Stimulated activated CD8-positive, alpha-beta memory T cell treated with anti-CD3 and anti-CD28 coated beads, Interleukin-12 subunit alpha, Interleukin-12 subunit beta, amount 100 ng/mL, for 4 hours (primary cell): ENCODE data around the gene HES3.

Source experiments
- DNase-seq: peaks from one replicate; pipeline ENCODE4 v3.0.0-alpha.2; 2020; ENCODE audit warnings: low read depth

HES3 gene

DNA sequence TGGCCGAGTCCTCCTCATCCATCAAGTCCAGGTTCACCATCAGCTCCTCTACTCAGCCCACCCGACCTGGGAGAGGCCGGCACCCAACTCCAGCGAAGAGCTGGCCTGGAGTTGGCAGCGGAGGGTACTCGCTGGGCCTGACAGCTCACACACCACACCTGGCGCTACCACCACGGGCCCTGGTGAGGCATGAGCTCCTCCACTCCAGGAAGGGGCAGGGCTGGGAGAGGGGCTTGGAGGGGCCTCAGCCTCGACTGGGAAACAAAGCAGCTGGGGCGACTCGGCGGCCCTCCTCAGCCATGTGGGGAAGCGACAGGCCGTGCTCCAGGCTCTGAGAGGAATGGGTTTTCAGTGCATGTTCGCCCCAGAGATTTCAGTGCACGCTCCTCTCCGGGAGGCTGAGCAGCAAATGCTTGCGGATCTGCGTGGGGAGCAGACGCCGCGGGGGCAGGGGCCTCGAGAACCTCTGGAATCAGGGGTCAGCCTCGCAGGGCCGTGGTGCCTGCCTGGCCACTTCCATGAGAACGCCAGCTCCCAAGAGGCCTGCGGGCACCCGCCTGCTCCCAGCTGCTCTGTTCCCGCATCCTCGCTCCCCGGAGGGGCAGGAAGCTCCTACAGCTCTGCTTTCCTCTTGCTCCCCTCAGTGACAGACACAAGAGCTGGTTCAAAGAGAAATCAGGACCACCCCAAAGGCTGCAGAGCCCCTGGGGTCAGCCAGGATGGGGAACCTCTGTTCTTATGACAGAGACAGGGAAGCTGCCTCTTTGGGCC is 35.8 kb downstream of the HES3 start:
- DNase-seq = no peak

DNA sequence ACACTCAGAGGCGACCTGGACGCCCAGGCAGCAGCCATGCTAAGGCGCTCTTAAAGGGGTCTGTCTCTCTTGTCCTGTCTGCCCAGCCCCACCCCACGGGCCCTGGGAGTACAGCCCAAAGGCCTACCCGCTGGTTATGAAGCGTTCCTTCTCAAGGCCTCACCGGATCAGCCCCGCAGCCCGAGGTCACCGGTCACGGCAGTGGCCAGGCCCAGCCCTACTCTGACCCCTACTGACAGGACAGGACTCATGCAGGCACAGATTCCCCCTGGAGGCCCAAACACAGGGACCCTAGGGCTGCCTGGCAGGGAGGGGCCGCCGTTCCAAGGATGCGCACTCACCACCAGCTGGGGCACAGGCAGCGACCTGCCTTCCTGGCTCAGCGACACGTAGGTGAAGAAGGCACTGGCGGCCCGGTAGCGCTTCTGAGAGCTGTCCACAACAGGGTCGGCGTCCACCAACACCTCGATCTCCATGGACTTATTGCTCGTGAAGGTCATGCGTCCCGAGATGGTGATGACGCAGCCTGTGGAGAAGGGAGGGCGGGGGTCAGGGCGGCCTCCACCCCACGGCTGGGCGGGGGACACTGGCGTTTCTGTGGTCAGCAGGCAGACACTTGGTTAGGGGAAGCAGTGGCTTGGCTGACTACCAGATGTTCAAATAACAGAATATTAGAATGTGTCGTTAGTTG is 36.9 kb downstream of the HES3 start:
- no peak for DNase-seq

DNA sequence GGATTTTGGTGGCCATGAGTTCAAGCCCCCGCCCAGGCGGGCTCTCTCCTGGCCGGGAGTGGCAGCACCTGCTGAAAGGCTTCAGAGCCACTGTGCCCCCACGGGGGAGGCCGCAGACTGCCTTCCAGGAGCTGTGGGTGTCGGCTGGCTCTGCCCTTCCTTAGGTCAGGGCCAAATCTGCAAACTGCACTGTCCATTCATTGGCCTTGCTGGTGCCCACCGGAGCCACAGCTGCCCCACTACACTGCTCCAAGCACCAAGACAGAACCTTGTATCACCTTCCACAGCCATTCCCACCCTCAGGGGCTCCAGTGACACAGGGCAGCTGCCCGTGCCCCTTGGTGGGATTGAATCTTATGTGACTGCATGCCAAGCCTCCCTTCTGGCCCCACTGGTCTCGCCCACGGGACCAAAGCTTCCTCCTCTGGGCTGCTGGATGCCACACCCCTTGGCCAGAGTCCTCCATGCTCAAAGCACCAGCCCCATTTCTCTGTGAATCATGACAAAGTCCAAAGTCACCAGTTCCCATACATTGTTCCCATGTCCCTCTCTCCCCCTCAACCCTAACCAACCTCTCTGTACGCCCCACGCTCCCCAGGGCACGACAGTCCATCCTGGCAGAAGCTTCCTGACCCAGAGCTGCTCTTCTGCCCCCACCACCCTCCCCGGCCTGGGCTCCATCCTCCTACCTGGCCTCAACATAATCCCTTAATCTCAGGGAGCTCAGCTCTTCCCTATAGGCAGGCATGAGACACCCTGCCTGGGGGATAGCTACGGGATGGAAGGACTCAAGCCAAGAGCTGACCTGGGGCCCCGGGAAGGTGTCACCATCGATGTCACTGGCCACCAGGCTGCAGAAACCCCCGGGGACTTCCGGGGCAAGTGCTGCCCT is 37.8 kb downstream of the HES3 start:
- no peak for DNase-seq

DNA sequence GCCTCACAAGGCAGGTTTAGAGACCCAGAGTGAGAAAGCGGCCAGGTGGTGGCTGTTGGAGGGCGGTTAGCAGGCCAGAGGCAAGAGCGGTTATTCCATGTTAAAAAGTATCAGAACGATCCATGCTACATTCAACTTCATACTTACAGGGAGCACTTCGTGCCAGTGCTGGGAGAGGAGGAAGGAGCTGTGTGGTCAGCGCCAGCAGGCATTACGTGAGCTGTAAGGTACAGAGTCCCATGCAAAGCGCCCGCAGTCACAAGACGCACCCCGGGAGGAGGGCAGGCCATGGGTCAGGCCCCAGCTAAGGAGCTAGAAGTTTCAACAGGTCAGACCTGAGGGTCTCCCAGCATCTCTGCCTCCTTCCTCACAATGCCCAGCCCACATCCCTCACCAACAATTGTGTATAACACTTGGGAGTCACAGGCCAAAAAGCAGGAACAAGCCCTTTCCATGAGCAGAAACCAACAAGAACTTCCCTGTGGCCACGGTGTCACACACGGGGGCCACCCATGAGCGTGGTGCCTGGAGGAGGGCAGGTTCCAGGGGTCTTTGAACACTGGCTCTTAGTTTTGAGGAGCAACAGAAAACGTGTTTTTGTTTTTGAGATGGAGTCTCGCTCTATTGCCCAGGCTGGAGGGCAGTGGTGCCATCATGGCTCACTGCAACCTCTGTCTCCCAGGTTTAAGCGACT is 38.7 kb downstream of the HES3 start:
- no peak for DNase-seq

DNA sequence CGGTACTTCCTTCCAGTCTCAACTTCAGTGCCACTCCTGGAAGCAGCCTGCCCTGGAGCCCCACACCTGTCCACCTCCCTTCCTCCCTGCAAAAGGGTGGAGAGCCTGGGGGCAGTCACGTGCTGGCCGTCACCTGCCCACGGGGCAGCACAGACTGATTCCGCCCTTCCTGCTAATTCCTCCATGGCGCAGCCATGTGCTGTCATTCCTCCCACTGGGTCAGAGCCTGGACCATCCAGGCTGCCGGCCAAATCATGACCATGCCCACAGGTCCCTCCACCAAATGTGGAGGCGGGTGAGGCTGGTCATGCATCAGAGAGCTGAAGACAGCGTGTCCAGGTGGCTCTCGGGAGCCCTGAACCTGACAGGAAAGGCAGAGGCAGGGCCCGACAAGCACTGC is 41.4 kb downstream of the HES3 start:
- no peak for DNase-seq

DNA sequence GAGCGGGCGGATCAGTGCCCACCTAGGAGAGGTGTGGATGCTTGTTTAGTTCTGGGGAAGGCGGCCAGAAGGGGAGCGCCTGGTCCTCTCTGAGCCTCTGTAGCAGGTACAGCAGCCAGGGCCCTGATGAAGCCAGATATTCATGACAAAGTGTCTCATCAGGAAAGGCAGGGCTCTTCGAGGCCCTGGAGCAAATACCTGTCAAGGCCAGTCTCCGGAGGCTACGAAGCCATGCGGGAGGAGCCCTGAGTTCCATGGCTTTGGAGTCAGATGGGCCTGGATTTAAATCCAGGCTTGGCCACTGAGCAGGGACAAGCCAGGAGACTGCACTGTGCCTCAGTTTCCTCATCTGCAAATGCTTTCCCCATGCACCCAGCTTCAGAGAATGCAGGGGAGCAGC is 42.3 kb downstream of the HES3 start:
- DNase-seq = no peak

DNA sequence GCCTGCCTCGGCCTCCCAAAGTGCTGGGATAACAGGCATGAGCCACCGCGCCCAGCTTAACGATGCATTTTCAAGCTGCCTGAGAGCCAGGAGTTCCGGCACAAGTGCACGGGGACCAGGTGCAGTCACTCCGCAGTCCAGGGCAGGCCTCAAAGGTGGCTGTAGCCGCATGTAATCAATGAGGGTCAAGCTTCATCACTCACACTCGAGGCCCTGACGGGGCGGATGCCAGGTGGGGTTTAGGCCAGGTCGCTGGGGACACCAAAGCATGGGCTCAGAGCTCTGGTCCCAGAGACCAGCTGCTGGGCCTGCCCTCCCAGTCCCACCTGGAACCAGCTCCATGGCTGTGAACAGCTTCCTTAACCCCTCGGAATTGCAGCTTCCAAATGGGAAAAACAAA is 43.0 kb downstream of the HES3 start:
- DNase-seq = no peak

DNA sequence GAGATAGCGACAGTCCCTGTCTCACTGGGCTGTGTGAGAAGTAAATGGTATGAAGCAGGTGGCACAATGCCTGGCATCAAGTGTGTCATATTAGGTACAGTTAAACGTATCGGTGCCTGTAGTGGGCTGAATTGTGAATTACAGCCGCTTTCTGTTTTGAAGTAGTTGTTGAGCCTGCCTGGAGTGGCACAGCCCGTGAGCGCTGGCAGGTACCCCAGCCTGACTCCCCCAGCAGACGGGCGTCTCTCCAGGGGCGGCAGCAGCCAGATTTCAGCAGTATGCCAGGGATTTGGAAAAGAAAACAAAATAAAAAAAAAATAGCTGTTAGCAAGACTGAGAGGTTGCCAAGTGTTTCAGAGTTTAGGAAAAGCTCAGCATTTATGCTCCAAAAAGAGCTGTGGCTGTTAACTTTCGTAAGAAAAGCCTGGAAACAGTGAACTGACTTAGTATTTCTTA is 43.5 kb downstream of the HES3 start:
- DNase-seq = no peak

DNA sequence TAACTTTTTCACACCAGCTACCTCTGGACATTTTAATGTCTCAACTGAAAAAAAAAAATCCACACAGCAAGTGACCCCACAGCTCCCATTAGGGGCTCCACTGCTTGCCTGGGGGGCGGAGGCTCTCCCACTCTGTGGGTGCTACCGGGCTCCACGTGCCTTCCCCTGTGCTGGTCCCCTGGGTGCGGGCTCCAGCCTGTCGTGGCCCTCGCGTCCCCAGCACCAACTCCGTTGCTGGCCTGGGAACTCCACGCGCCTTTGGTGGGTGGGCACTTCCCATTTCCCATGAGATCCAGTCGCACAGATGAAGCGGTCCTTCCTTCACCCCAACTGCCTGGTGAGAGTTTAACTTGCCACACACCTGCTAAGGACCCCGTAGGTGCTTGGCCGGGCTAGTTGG is 44.0 kb downstream of the HES3 start:
- no peak for DNase-seq

DNA sequence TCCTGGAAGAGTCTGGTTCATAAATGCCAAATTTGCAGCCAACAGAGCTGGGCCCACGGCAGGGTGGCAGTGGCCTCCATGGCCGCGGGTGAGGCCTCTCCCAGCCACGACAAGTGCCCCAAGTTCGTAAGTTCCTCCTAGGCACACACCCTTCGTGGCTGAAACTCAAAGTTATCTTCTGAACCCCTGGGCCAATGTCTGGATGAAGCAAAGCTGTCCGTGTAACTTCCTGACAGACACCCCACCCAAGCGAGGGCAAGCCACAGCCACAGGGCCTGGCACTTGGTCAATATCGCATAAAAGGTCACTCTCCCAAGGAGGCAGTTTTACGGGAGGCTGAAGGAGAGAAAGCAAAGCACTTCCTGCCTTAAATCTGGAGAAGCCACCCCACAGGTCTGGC is 44.7 kb downstream of the HES3 start:
- no peak for DNase-seq

DNA sequence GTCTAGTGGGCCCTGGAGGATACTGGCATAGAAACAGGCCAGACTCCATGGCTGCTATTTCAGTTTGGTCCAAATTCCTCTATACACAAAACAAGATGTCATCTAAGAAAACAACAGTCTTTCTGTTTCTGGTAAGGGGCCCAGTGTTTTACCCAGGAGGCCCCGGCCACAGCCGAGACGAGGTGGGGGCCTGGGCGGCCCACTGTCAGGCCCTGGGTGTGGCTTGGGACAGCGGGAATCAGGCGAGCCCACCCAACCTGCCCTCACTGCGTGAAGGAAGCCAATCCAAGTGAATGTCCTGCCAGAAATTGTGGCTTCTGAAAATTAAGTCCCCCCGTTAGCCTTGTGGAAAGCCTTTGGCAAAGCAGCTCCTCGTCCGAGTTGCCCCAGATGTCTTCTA is 48.1 kb downstream of the HES3 start:
- DNase-seq = no peak

DNA sequence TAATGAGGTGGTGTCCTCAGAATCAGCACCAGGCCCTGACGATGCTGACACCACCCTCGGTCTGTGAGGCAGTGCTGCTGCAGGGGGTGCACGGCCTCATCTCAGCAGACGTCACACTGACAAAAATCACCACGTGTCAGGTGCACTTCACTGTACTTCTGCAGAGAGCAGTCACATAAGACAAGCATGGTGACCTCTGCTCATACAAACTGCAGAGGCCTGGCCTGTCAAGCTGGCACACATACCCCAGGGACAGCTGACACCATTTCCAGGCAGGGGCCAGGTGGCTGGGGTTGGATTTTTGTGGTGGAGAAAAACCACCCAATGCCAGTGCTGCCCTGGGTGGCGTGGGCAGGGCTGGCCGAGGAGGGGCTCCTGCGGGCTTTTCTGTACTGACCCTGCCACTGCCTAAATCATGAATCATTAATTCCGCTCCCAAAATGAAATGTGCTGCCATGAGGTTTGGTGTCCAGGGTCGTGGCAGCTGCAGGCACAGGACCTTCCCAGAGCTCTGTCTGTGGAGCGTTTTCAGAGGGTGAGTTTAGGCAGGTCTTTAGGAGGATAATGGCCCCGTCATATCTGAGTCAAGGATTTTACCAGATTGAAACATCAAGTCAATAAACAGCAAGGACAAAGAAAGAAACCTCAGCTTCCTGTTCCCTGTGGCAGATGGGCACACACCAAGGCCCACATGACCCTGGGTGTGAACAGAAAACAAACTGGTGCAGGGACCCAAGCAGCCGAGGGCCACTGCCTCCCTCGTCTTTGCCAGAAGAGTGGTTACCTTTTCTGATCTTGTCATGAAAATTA is 50.3 kb downstream of the HES3 start:
- DNase-seq = peak; percentile 9

DNA sequence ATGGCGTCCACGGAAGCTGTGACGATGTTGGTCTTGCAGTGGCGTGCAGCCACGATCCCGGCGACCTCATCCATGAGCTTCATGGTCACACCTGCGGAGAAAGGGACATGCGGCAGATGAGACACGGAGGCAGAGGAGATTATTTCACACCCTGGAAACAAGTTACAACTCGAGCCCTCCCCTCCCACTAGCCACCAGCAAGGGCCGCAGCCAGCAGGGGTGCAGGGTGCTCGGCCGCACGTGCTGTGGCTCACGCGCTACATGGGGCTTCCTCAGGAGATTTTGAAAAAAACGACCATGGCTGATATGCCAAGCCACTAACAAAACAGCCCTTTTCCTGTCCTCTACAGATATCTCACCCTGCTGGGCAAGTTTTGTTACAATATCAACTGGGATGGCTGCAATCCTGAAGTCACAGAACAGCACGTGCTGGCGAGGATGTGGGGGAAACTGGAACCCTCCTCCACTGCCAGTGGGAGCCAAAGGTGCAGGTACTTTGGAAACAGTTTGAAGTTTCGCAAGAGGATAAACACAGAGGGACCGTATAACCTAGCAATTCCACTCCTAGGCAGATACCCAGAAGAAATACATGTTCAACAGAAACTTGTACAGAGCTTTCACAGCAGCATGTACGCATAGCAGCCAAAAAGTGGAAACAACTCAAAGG is 51.0 kb downstream of the HES3 start:
- DNase-seq = no peak
